HL-60/S4 (cell line): ENCODE results near the gene GSE1.
"Not testable (repeated sequence)": the region's sequence is repeated elsewhere in the genome, so short reads cannot be mapped to it uniquely, and the experiment has no call there.

ENCODE experiments used
- in situ Hi-C: fragments of 300-500 bp; cut with MboI; formaldehyde crosslinking; loops from 2 replicates; pipeline ENCODE4 v1.14.3; 2022; ENCODE audit warnings: low sequenced_read_pairs

Gene GSE1

DNA sequence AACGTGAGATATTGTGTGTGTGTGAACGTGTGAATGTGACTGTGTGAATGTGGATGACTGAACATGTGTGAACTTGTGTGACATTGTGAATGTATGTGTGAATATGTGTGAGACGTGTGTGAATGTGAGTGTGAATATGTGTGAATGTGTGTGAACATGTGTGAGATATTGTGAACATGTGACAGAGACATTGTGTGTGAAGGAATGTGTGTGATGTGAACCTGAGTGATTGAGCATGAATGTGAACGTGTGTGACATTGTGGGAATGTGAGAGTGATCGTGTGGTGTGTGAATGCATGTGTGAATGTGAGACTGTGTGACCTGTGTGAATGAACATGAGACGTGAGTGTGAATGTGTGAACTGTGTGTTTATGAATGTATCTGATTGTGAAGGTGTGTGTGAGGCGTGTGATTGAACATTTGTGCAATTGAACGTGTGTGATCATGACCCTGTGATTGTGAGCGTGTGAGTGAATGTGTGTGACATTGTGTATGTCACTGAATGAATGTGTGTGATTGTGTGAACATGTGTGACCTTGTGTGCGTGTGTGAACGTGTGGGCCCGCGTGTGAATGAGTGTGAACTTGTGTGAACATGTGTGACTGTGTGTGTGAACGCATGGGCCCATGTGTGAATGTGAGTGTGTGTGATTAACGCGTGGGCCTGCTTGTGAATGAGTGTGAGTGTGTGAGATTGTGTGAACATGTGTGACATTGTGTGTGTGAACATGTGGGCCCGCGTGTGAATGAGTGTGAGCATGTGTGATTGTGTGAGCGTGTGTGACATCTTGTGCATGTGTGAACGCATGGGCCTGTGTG lies 23.2 kb upstream of the GSE1 start:
- in situ Hi-C loops = no loop called here

GRCh38 chr16:85590506-85590832 lies 22.7 kb upstream of the GSE1 start:
- in situ Hi-C loops = no loop called here

GRCh38 chr16:85591381-85591780 lies 21.7 kb upstream of the GSE1 start:
- in situ Hi-C loops = no loop called here

- in situ Hi-C loops = not testable (repeated sequence)
Observed at GRCh38 chr16:85592277-85592676, 20.8 kb upstream of the GSE1 start.

- in situ Hi-C loops = no loop called here
Observed at GRCh38 chr16:85592700-85593493, 20.2 kb upstream of the GSE1 start.

GRCh38 chr16:85593494-85594221 lies 19.5 kb upstream of the GSE1 start:
- in situ Hi-C loops = no loop called here

DNA sequence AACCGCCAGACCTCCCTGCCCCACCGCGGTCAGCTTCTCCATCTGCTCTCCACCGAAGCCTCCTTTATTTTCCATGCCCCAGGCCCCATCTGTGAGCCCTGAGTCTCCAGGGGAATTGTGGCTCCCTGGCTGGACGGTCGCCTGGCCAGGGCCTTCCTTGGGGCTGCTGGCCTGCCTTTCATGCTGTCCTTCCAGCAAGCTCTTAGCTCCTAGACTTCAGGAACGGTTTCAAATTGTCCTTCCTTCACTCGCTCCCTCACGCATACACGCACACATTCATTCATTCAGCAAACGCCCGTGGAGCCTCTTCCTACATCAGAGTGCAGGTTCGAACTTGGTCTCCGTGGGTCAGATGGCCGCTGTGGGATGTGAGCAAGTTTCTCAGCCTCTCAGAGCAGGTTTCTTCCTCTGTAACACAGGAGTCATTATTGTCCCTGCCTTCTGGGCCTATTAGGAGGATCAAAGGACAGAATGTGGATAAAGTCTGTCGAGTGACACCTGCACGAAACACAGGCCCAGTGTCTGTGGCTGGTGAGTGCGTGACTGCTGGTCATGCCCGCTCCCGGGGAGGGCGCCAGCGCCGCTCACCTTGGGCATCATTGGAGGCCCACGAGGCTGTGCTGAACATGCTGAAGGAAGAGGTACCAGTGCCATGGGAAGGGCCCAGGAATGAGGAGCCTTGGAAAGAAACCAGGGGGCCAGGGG lies 18.7 kb upstream of the GSE1 start:
- in situ Hi-C loops = no loop called here

GRCh38 chr16:85594978-85595661 lies 18.0 kb upstream of the GSE1 start:
- in situ Hi-C loops = no loop called here

- in situ Hi-C loops = no loop called here
Observed at GRCh38 chr16:85595812-85596502, 17.2 kb upstream of the GSE1 start.

GRCh38 chr16:85598141-85598540 lies 15.0 kb upstream of the GSE1 start:
- in situ Hi-C loops = no loop called here

GRCh38 chr16:85600078-85600477 lies 13.0 kb upstream of the GSE1 start:
- in situ Hi-C loops = no loop called here

DNA sequence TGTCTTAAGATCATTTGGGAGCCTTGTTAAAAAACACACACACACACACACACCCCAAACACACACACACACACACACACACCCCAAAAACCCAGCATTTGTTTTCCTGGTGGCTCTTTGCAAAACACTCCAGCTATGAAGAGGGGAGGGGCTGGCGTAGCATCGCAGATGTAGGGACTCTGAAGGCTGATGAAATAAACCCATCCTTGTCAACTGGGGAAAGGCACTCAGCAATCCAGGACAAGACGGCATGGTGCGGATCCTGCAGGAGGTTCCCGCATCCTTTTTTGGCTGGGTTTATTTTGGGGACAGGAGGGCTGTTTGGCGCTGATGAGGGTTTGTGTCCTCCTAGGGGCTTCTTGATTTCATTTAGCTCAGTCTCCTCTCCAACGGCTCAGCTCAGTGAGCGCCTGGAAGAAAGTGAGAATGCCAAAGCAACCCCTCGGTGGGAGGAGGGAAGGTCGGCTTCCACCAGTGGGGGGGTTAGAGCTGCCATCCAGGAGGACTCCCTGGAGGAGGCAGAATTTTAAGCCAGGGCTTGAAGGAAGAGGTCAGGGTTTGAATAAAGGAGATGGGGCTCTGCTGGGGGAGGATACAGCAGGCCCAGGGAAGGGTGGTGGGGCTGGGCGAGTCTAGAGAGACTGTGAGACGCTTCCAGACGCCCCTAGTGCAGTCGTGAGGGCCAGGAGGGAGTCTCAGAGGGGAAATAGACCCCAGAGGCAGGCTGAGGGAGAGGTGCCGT lies 12.4 kb upstream of the GSE1 start:
- in situ Hi-C loops = no loop called here

- in situ Hi-C loops = no loop called here
Observed at GRCh38 chr16:85601272-85601639, 11.9 kb upstream of the GSE1 start.

DNA sequence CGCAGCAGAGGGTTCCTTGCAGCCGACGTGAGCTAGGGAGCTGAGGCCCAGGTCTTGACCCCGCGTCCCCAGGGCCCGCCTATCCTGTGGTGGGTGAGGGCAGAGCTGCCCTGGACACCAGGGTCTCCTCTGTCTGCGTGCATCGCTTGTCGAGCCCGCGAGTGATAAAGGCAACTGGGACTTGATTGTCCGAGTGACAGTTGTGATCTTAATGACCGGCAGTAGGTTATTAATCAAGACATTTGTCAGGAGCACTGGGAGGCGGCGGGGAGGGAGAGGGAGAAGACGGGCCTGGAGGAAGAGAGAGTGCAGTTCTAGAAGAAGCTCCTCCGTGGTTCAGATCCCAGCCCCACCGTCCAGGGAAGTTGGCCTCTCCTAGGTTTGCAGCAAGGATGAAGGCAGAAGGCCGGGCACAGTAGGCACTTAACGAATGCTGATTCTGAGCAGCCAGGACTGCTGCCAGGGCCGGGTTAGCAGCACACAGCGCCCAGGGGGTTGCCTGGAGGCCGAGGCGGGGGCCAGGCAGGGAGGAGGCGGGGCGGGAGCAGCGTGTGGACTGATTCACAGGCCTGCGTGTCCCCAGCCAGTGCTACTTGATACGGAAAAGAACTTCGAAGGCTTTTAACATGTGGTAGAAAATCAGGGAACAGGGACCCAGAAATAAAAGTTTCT lies 11.3 kb upstream of the GSE1 start:
- in situ Hi-C loops = no loop called here

GRCh38 chr16:85602402-85603202 lies 10.5 kb upstream of the GSE1 start:
- in situ Hi-C loops = no loop called here

DNA sequence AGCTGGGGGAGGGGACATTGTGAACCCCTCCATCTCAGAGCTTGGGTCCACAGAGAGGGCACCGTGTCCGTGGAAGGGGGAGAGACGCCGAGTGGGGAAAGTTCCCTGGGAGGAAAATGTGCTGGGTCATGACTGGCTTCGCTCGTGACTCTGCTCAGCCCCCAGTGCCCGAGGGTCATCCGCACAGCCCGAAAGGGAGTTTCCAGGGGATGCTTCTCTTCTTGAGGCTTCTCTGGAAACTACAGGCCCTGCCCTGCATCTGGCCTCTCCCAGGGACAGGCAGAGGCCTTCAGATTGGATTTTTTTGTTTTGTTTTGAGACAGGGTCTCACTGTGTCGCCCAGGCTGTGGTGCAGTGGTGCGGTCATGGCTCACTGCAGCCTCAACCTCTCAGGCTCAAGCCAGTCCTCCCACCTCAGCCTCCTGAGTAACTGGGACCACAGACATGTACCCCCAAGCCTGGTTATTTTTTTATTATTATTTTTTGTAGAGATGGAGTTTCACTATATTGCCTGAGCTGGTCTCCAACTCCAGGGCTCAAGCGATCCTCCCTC lies 9.8 kb upstream of the GSE1 start:
- in situ Hi-C loops = no loop called here

- in situ Hi-C loops = no loop called here
Observed at GRCh38 chr16:85604145-85604705, 8.9 kb upstream of the GSE1 start.
